OCI-LY7 (cell line): ENCODE data around the gene EDAR. TPM values are rescaled to one million over a fixed set of nuclear protein-coding genes. Genes with fewer than 3 reads are reported as not detected.

Experiments
- BruUV-seq: library from RNA; stranded (reverse); fragments of 400-500 nt; replicated peaks from 2 replicates; lab custom pipeline; 2021; lab: Mats Ljungman, UMichigan
- CTCF ChIA-PET: fragments of 300-600 bp; sonication (Branson Sonifier 250); formaldehyde crosslinking; loops from one replicate; lab custom pipeline; 2022; ENCODE audit warnings: antibody characterized with exemption; ENCODE audit not compliant: unreplicated experiment; lab: Charles Lee
- POLR2A ChIA-PET: fragments of 300-600 bp; sonication (Branson Sonifier 250); formaldehyde crosslinking; loops from one replicate; lab custom pipeline; 2022; ENCODE audit warnings: antibody characterized with exemption; lab: Charles Lee
- DNase-seq: peaks from one replicate; pipeline ENCODE4 v3.0.0-alpha.2; 2015; ENCODE audit warnings: low spot score
- H2AFZ ChIP-seq: fragments of 200-600 bp; sonication (generic), shearing (Covaris generic); 2 replicates; pipeline ENCODE4 v1.6.1; 2014; ENCODE audit warnings: mild to moderate bottlenecking, antibody characterized with exemption, low read length, moderate library complexity
- H3K27ac ChIP-seq: fragments of 200-600 bp; sonication (generic); 2 replicates; pipeline ENCODE4 v1.5.1; 2014; ENCODE audit warnings: mixed run types, low read depth, mild to moderate bottlenecking, moderate library complexity, low read length, inconsistent platforms; ENCODE audit not compliant: poor library complexity, severe bottlenecking
- H3K36me3 ChIP-seq: fragments of 200-600 bp; sonication (generic); 2 replicates; pipeline ENCODE4 v1.6.1; 2014; ENCODE audit warnings: mild to moderate bottlenecking, antibody characterized with exemption, low read length, moderate library complexity, mixed read lengths; ENCODE audit not compliant: insufficient read depth
- H3K4me1 ChIP-seq: fragments of 200-600 bp; sonication (generic); 2 replicates; pipeline ENCODE4 v1.5.1; 2014; ENCODE audit warnings: mild to moderate bottlenecking, low read length; ENCODE audit not compliant: insufficient read depth, poor library complexity, severe bottlenecking
- H3K4me2 ChIP-seq: fragments of 200-600 bp; sonication (generic); 2 replicates; pipeline ENCODE4 v1.6.1; 2014; ENCODE audit warnings: mild to moderate bottlenecking, low read length
- H3K4me3 ChIP-seq: fragments of 200-600 bp; sonication (generic); 2 replicates; pipeline ENCODE4 v1.5.1; 2014; ENCODE audit warnings: mild to moderate bottlenecking, low read depth, low read length; ENCODE audit not compliant: poor library complexity, severe bottlenecking
- H3K79me2 ChIP-seq: fragments of 200-600 bp; sonication (generic); 2 replicates; pipeline ENCODE4 v1.6.1; 2016; ENCODE audit warnings: low read depth, mild to moderate bottlenecking, low read length, moderate library complexity, mixed read lengths; ENCODE audit not compliant: insufficient read depth
- H3K9me2 ChIP-seq: fragments of 200-600 bp; sonication (generic); 2 replicates; pipeline ENCODE4 v1.6.1; 2016; ENCODE audit warnings: mild to moderate bottlenecking, low read length, mixed read lengths; ENCODE audit not compliant: insufficient read depth
- H3K9me3 ChIP-seq: fragments of 200-600 bp; sonication (generic); 2 replicates; pipeline ENCODE4 v1.6.1; 2014; ENCODE audit warnings: mild to moderate bottlenecking, mixed run types, low read length, mixed read lengths
- H4K20me1 ChIP-seq: fragments of 200-600 bp; sonication (generic); 2 replicates; pipeline ENCODE4 v1.6.1; 2014; ENCODE audit warnings: mild to moderate bottlenecking, antibody characterized with exemption, low read length, moderate library complexity, mixed read lengths; ENCODE audit not compliant: insufficient read depth
- CTCF ChIP-seq: fragments of 200-600 bp; sonication (generic); conservative IDR thresholded peaks from 2 replicates; pipeline ENCODE4 v1.5.1; 2014; ENCODE audit warnings: mild to moderate bottlenecking, antibody characterized with exemption, low read length, moderate library complexity, mixed read lengths
- EZH2phosphoT487 ChIP-seq: fragments of 200-600 bp; sonication (generic); IDR thresholded peaks from 2 replicates; pipeline ENCODE4 v1.6.1; 2018; ENCODE audit warnings: low read depth, borderline replicate concordance, mild to moderate bottlenecking, mixed run types, antibody characterized with exemption, low read length, moderate library complexity, mixed read lengths
- intact Hi-C: fragments of 100-400 bp; cut with micrococcal nuclease; formaldehyde crosslinking; loops from one replicate; pipeline ENCODE4 v1.10.0; 2022; ENCODE audit not compliant: unreplicated experiment
- total RNA-seq, 2 experiments: library from RNA; depleted of rRNA in 1 of 2; stranded (reverse); fragments of >200 nt in 1 of 2; shearing (Covaris generic) in 1 of 2; gene quantifications; 2 replicates each; pipeline ENCODE4 v1.2.3, GENCODE V29; 2014 to 2022

Gene EDAR
- total RNA-seq, 2 experiments from 2014 or later = not detected

- TF ChIP-seq CTCF (no peak), EZH2phosphoT487 (no peak)
- Histone ChIP-seq H3K36me3 (no peaks in the 10 kb centered on the region), H3K4me2 (no peak overlapping the region), H3K79me2 (no peaks in the 10 kb centered on the region), H3K9me3 (no peaks in the 10 kb centered on the region), H3K27ac (no peak overlapping the region), H2AFZ (no peak overlapping the region), H3K4me3 (no peak overlapping the region), H3K9me2 (no peaks in the 10 kb centered on the region), H4K20me1 (no peaks in the 10 kb centered on the region), H3K4me1 (no peaks in the 10 kb centered on the region)
- ChIA-PET POLR2A (no interaction called here), CTCF (no interaction called here)
- no TSS peak for BruUV-seq
- no peak for DNase-seq
- intact Hi-C loops = no loop called here
Observed at GRCh38 chr2:108929807-108930425, 59.1 kb downstream of the EDAR start.

GRCh38 chr2:108928660-108929377 lies 60.2 kb downstream of the EDAR start:
- Histone ChIP-seq H3K9me2 (no peaks in the 10 kb centered on the region), H3K9me3 (no peaks in the 10 kb centered on the region), H3K36me3 (no peaks in the 10 kb centered on the region), H4K20me1 (no peaks in the 10 kb centered on the region), H3K79me2 (no peaks in the 10 kb centered on the region), H3K4me2 (no peak overlapping the region), H2AFZ (no peak overlapping the region), H3K4me3 (no peak overlapping the region), H3K27ac (no peak overlapping the region), H3K4me1 (no peaks in the 10 kb centered on the region)
- no peak for DNase-seq
- ChIA-PET CTCF (no interaction called here), POLR2A (interaction anchor here (0.5 kb wide), 1 partner anchor 540 kb away, joined by 3 read pairs; no protein-coding TSS in a partner anchor)
- intact Hi-C loops = no loop called here
- no peak for TF ChIP-seq EZH2phosphoT487
- TF ChIP-seq CTCF = peak; percentile 33; the same call in 1 of the 2 replicates
- no TSS peak for BruUV-seq
